Stimulated activated CD4-positive, alpha-beta T cell treated with anti-CD3 and anti-CD28 coated beads, TNF-alpha, amount 100 ng/mL, for 48 hours (primary cell): ENCODE data around the gene RHBDL1.

Experiments used
- DNase-seq, 3 donors: peaks; one replicate each; pipeline ENCODE4 v3.0.0-alpha.2; 2020; ENCODE audit warnings: low read depth in 3 of 3

RHBDL1 gene

DNA sequence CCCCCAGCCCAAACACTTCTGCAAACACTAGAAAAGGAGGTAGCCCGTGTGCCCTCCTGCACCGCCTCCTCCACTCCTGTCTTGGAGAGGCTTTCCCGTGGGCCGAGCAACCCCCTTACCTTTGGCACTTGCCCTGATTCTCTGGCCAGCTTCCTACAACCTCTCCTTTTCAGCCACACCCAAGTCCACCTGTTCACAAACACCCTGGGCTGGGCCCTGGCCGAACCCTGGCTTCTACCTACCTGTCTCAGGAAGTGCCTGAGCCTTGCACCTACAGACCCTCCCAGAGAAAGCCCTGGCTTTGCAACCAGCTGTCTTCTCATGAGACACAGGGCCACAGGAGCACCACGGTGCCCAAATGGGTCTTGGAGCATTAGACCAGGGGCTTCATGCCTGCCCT is 43.5 kb downstream of the RHBDL1 start:
- DNase-seq: no peak

DNA sequence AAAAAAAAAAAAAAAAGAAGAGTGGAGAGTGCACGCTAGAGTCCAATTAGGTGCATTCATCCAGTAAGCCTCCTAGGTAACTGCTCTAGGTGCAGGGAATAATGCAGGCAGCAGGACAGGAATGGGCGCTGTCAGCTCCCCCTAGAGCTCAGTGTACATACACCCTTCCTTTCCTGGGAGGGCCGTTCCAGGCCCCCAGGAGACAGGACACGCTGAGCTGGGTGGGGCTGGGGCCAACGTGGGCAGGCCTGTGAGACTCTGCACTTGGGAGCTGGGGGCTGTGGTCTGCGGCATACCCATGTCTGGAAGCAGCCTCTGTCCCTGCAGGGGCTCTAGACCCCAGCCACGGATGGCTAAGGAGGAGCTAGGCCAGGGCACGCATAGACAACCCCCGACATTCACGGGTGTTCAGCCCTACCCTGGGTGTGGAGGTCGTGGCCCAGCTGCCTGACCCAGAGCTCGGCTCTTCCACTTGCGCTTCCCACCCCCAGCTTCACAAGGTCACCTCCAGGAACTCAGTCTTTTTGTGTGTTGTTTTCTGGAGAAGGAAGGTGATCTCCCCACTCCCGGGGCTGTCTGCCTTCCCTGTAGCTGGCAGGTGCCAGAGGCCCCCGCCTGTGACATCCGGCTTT is 44.5 kb downstream of the RHBDL1 start:
- no peak for DNase-seq

DNA sequence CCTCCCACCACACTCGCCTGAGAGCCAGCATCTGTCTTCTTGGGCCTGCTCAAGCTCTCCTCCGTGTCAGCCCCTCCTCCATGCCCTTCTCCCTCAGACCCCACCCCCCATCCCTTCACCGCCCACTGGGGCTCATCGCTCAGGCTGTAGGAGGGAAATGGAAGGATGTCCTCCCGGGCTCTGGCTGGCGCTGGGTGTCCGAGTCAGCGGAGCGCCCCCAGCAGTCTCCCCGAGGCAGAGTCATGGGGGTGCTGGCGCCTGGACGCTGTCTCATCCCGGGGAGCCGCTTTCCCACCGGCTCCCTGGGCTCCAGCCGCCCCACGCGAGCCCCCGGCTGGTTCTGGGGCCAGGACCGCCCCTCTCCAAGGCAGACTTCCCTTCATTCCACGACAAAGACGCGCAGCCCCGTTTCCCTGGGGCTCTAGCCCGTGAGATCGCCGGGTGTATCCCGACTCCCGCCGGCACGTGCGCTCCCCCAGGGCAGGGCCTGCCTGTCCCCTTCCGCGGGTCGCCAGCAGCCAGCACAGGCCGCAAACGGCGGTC is 45.0 kb downstream of the RHBDL1 start:
- peak in 2 of 3 donors; percentile 44 to 52 for DNase-seq

DNA sequence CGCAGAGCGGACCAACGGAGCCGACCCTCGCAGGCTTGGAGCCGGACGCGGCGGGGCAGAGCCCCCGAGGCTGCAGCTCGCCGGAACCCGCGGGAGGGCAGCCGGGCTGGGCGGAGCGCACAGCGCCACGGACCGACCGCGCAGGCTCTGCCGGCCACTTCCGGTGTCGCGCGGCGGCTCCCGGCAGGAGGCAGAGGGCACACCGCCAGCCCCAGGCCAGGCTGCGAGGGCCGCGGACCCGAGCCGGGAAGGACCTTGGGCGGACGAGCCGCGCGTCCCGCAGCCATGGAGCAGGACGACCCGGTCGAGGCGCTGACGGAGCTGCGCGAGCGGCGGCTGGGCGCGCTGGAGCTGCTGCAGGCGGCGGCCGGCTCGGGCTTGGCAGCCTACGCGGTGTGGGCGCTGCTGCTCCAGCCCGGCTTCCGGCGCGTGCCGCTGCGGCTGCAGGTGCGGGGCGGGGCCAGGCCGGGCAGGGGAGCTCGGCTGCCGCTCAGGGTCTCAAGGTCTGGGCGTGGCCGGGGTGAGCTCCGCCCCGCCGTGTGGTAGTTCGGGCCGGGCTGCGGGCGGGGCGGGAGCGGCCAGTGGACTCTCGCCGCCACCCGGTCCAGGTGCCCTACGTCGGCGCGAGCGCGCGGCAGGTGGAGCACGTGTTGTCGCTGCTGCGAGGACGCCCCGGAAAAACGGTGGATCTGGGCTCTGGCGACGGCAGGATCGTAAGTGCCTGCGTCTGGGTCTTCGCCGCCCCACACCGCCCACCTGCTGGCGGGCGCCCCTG is 45.7 kb downstream of the RHBDL1 start, which contains the start of gene ANTKMT:
ANTKMT (plus strand) TSS at position 157 of the 775 bp plus-strand sequence; CDS start at position 286, 129 bp downstream.
- peak; percentile 41 to 70 (median 58) for DNase-seq

DNA sequence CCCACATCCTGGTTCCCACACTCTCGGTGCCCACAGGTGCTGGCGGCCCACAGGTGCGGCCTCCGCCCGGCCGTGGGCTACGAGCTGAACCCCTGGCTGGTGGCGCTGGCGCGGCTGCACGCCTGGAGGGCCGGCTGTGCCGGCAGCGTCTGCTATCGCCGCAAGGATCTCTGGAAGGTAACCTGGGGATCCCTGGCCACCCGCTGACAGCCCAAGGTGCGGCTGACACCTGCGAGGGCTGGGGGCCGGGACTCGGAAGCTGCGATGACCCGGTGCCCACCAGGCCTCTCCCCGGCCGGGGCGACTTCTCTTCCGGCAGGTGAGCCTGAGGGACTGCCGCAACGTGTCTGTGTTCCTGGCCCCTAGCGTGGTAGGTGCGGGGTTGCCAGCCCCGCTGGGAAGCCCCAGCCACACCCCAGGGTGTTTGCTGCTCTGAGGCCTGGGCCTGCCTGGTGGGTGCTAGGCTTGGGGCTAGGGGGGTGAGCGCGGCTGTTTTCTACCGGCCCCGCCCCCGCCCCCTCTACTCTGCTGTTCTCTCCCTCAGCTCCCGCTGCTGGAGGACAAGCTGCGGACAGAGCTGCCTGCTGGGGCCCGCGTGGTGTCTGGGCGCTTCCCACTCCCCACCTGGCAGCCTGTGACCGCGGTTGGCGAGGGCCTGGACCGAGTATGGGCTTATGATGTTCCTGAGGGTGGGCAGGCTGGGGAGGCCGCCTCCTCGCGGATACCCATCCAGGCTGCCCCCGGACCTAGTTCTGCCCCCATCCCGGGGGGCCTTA is 46.5 kb downstream of the RHBDL1 start:
- no peak for DNase-seq

DNA sequence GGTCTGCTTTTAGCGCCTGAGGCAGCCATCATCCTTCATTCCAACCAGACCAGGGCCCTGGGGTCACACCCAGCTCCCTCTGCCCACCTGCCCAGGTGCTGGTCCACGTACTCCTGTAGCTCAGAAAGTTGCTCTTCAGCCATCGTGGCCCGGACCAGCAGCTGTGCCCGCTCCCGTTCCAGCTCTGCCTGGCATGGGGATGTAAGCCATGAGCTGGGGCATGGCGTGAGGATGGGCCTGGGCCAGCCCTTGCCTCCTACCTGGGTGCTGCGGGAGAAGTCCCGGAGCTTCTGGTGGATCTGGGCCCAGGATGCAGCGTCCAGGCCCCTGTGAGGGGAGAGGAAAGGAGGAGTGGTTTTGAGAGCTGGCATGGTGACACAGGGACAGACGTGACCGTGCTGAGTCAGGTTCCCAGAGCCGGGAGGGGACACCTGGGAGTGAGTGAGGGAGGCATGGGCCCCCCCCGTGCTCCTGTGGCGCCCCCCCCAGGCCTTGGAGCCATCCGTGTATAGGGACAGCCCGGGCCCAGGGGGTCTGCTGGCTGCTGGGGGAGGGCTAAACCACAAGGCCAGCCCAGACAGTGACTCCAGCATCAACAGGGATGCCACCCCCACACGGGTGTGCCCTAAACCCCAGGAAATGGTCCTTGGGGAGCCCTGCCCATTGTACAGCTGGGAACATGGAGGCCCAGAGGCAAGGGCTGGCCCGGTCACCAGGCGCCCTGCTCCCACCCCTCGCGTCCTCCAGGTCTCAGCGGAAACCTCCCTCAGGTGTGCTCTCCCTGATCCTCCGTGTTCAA is 47.6 kb downstream of the RHBDL1 start:
- DNase-seq: no peak

DNA sequence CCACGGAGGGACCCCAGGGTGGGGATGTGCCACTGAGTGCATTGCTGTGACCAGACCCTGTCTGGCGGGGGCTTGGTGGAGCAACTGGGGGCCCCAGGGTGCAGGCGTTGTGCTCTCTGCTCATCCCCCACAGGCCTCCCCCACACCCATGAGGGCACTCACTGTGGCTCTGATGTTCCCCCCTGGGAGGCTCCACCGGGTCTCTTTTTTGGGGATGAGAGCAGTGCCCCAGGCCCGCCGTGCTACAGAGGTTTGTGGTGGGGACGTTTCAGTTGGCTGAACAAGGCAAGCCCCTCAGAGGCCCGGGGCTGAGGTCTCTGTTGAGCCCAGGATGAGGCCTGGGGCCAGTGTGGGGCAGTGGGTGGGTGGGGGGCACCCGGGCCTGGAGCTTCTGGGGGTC is 48.2 kb downstream of the RHBDL1 start:
- no peak for DNase-seq

DNA sequence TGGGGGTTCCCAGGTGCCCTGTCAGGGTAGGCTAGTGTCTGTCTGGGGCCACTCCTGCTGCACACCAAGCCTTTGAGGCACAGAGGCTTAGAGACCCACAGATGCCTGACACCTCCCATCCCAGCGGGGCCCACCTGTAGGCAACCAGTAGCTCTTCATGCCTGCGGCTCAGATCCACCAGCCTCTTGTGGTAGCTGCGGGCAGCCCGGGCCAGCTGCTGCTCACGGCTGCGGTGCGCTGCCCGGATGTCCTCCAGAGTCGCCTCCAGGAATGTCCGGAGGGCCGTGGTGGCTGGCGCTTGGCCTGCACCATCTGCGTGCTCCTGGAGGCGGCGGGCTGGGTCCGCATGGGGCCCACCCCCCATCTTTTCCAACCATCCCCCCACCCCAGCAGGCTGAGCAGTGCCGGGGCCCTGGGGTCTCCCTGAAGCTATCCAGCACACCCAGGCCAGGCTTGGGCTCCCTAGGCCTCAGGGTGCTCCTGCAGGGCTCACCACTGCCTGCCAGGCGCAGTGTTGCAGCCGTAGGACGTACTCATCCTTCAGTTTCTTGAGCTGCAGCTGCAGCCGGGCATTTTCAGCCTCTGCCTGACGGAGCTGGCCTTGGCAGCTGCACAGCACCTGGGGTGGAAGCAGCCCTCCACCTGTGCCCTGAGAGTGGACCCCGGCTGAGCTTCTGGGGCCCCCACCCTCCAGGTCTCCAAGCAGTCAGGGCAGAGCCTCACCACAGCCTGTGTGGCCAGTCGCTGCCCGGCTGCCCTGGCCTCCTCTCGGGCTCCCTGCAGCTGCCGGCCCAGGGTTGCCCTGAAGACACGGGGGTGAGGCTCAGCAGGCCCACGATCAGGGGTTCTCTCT is 48.9 kb downstream of the RHBDL1 start:
- no peak for DNase-seq

DNA sequence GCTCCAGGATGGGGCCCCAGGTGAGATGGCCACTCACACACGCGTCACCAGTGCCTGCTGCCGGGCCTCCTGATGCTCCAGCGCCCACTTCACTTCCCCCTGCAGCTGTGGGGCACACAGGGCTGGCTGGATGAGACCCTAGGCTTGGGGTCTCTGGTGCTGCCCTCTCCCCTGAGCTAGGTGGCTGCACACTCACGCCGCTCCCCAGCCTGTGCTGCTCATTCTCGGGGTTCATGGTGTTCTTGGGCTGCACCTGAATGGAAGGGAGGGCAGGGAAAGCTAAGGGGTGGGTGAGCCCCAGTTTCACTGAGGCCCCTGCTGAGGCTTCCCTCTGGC is 49.5 kb downstream of the RHBDL1 start:
- no peak for DNase-seq

DNA sequence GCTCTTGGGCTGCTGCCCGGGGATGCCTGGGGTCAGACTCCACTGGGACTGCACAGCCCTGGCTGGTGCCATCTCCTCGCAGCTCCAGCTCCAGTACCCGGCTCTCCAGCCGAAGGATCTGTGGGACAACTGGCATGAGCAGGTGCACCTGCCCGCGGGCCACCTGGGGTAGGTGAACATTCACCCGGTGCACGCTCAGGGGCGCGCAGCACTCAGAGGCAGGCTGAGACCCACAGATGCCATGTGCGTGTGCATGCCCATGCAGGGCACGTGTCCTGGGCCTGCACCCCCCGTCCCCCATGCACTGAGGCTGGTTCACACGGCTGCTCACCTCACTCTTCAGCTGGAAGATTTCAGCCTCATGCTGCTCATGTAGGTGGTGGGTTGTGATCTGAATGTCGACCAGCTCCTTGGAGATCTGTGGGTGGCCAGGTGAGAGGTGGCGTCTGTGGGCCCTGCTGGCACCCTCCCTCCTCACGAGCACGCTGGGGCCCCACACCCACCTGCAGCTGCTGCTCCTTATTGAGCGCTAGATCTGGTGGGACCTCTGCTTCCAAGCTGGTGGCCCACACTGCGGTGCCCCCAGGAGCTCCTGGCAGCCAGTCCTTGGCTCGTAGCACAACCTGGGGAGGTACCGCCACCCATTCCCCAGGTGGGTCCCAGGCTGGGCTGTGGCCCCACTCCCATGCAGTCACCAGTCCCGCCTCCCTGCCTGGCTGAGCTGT is 50.2 kb downstream of the RHBDL1 start:
- no peak for DNase-seq

DNA sequence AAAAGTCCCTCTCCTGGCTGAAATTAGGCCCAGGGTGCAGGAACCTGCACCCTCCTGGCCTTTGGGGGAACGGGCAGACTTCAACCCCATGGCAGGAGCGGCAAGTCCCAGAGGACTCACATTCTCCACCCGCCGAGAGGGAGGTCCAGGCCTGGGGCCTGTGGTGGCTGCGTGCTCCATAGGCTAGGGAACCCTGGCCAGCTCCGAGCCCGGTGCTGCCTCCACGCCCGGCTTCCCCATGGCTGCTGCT is 50.6 kb downstream of the RHBDL1 start:
- DNase-seq: no peak

DNA sequence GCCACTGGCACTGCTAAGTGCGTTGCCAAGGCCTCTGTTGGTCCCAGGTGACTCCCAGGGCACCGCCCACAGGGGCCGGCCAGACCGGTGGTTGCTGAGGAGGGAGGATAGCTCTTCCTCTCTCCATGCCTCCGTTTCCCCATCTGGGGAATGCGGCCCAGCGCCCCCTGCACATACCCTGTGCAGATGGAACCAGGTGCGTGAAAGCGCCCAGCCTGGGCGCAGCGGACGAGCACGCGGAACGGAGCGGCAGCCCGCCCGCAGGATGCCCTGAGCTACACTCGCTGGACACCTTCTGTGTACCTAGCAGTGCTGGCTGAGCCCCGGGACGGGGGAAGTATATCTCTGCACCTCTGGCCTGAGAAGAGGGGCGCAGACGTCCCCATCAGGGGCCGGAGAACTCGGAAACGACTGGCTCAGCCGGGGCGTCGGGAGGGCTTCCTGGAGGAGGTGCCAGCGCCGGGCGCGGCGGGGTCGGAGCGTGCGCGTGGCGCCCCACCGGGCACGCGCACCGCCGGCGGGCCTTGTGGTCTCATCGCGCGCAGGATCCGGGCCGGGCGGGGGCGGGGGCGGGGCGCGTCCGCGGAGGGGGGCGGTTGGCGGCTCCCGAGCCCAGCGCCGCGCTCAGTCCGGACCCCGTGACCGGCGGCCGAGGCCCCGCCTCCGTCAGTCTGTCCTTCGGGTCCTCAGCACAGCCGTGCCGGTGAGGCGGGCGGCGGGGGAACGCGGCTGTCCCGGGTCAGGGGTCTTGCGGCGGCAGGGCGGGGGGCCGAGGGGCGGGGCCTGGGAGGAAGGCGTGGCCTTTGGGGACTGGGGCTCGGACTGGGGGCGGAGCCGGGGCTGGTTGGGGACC is 51.2 kb downstream of the RHBDL1 start, which contains the start of the genes CCDC78 and HAGHL:
CCDC78 (minus strand) TSS at position 6 of the 853 bp plus-strand sequence. CDS start 76 bp downstream, outside the sequence.
HAGHL (plus strand) TSS at position 669 of the 853 bp plus-strand sequence. CDS start 404 bp downstream, outside the sequence.
- peak in 1 of 3 donors; percentile 58 for DNase-seq

DNA sequence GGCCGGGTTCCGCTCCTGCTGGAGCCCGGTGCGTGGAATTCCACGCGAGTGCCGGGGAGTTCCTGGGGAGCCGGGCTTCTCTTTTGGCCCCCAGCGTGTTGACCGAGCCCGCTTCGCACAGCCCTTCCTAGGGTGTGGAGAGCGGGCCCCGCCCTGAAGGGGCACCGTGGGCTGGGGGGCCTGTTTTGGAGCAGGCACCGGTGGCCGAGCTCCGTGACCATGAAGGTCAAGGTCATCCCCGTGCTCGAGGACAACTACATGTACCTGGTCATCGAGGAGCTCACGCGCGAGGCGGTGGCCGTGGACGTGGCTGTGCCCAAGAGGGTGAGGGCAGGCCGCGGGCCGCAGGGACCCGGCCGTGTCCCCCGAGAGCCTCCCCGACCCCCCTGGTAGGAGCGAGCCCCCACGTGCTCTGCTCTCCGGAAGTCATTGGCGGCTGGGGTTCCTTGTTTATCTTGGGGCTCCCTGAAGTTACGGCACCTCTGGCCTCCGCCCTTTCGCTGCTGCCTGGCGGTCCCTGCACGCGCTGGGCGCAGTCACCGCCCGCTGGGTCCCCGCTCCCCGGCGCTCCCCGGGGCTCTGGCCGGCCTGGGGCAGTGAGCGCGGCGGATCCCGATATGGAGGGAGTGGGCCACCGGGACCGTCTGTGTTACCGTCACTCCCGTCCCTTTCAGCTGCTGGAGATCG is 52.0 kb downstream of the RHBDL1 start:
- DNase-seq: no peak
